IPS-NIHi11 (cell line): Measurements from ENCODE around the gene GIT2.

Experiments used
- DNase-seq: peaks from one replicate; pipeline ENCODE4 v3.0.0; 2012; ENCODE audit warnings: mixed read lengths, low spot score

GIT2 gene

GRCh38 chr12:109972821-109973220 lies 23.3 kb downstream of the GIT2 start:
- no peak for DNase-seq

- no peak for DNase-seq
Measured at GRCh38 chr12:109968801-109969200, 27.4 kb downstream of the GIT2 start.

- DNase-seq = no peak
Measured at GRCh38 chr12:109968032-109968420, 28.1 kb downstream of the GIT2 start.

- no peak for DNase-seq
Measured at GRCh38 chr12:109967383-109968031, 28.7 kb downstream of the GIT2 start.

- DNase-seq = no peak
Measured at GRCh38 chr12:109966546-109966945, 29.6 kb downstream of the GIT2 start.

GRCh38 chr12:109963743-109964429 lies 32.3 kb downstream of the GIT2 start:
- DNase-seq = no peak

GRCh38 chr12:109963330-109963729 lies 32.8 kb downstream of the GIT2 start:
- DNase-seq = no peak

GRCh38 chr12:109962398-109962797 lies 33.8 kb downstream of the GIT2 start:
- no peak for DNase-seq

GRCh38 chr12:109961612-109962011 lies 34.6 kb downstream of the GIT2 start:
- no peak for DNase-seq

- DNase-seq = no peak
Measured at GRCh38 chr12:109961201-109961600, 35.0 kb downstream of the GIT2 start.

- DNase-seq = no peak
Measured at GRCh38 chr12:109959411-109960093, 36.6 kb downstream of the GIT2 start.

- DNase-seq = no peak
Measured at GRCh38 chr12:109958374-109958773, 37.8 kb downstream of the GIT2 start.

- no peak for DNase-seq
Measured at GRCh38 chr12:109953656-109954055, 42.5 kb downstream of the GIT2 start.

GRCh38 chr12:109952873-109953272 lies 43.3 kb downstream of the GIT2 start:
- DNase-seq = no peak

GRCh38 chr12:109952160-109952858 lies 43.9 kb downstream of the GIT2 start:
- no peak for DNase-seq

GRCh38 chr12:109951751-109952150 lies 44.4 kb downstream of the GIT2 start:
- peak; percentile 42 for DNase-seq

GRCh38 chr12:109951136-109951535 lies 45.0 kb downstream of the GIT2 start:
- no peak for DNase-seq

- no peak for DNase-seq
Measured at GRCh38 chr12:109950625-109951024, 45.5 kb downstream of the GIT2 start.

- no peak for DNase-seq
Measured at GRCh38 chr12:109949089-109949488, 47.1 kb downstream of the GIT2 start.

- no peak for DNase-seq
Measured at GRCh38 chr12:109948368-109948767, 47.8 kb downstream of the GIT2 start.

GRCh38 chr12:109947521-109947920 lies 48.6 kb downstream of the GIT2 start:
- DNase-seq = no peak

GRCh38 chr12:109946913-109947312 lies 49.3 kb downstream of the GIT2 start:
- DNase-seq = no peak

- peak; percentile 75 for DNase-seq
Measured at GRCh38 chr12:109946505-109946904, 49.7 kb downstream of the GIT2 start.
